IMR-90 (cell line): ENCODE data around the gene RAB41. TPM values are rescaled to one million over a fixed set of nuclear protein-coding genes. Genes with fewer than 3 reads are reported as not detected.

Experiments used
- ATAC-seq: fragments of 200-7000 bp; cut with Tn5 transposase; 2 replicates; pipeline ENCODE4 v1.9.1; 2020; ENCODE audit warnings: low read depth, mild to moderate bottlenecking, moderate library complexity
- BruUV-seq: library from RNA; stranded (reverse); fragments of 400-500 nt; replicated peaks from 2 replicates; lab custom pipeline; 2021; lab: Mats Ljungman, UMichigan
- CTCF ChIA-PET: fragments of 300-600 bp; formaldehyde crosslinking; extraction: SDS; loops from one replicate; lab custom pipeline; 2021; ENCODE audit warnings: antibody characterized with exemption; lab: Yijun Ruan, JAX
- POLR2A ChIA-PET: fragments of 300-600 bp; sonication (Branson Sonifier 250); formaldehyde crosslinking; loops from one replicate; lab custom pipeline; 2022; ENCODE audit warnings: antibody characterized with exemption; ENCODE audit not compliant: unreplicated experiment; lab: Charles Lee
- DNase-seq: peaks from one replicate; pipeline ENCODE4 v3.0.0; 2013
- H2AFZ ChIP-seq: replicated peaks from 2 replicates; pipeline ENCODE3; 2013; ENCODE audit warnings: low read length, mild to moderate bottlenecking; ENCODE audit not compliant: poor library complexity
- H2AK5ac ChIP-seq: 2 replicates; pipeline ENCODE4 v1.6.1; 2013; ENCODE audit warnings: low read depth, low read length, inconsistent platforms
- H2AK9ac ChIP-seq: replicated peaks from 2 replicates; pipeline ENCODE3; 2013; ENCODE audit warnings: mild to moderate bottlenecking, low read depth, low read length, moderate library complexity; ENCODE audit not compliant: poor library complexity
- H2BK120ac ChIP-seq: 2 replicates; pipeline ENCODE4 v1.6.1; 2013; ENCODE audit warnings: low read depth, low read length, inconsistent platforms
- H2BK15ac ChIP-seq: 3 replicates; pipeline ENCODE4 v1.6.1; 2013; ENCODE audit warnings: low read depth, low read length, inconsistent platforms
- H2BK20ac ChIP-seq: 2 replicates; pipeline ENCODE4 v1.6.1; 2013; ENCODE audit warnings: low read depth, mild to moderate bottlenecking, inconsistent platforms, low read length, moderate library complexity
- H2BK5ac ChIP-seq: 2 replicates; pipeline ENCODE4 v1.6.1; 2013; ENCODE audit warnings: mild to moderate bottlenecking, low read depth, low read length, inconsistent platforms; ENCODE audit not compliant: poor library complexity, severe bottlenecking
- H3K14ac ChIP-seq: replicated peaks from 2 replicates; pipeline ENCODE4 v1.6.1; 2013; ENCODE audit warnings: low read depth, low read length, inconsistent platforms
- H3K18ac ChIP-seq: 2 replicates; pipeline ENCODE4 v1.6.1; 2013; ENCODE audit warnings: low read depth, low read length, control low read depth
- H3K23ac ChIP-seq: 2 replicates; pipeline ENCODE4 v1.6.1; 2013; ENCODE audit warnings: low read depth, low read length, inconsistent platforms
- H3K27ac ChIP-seq: 2 replicates; pipeline ENCODE4 v1.5.1; 2013; ENCODE audit warnings: mild to moderate bottlenecking, control low read depth, low read length; ENCODE audit not compliant: insufficient read depth
- H3K27me3 ChIP-seq: 2 replicates; pipeline ENCODE4 v1.6.1; 2013; ENCODE audit warnings: low read length; ENCODE audit not compliant: control insufficient read depth, insufficient read depth
- H3K36me3 ChIP-seq: 2 replicates; pipeline ENCODE4 v1.6.1; 2013; ENCODE audit warnings: low read length, mixed read lengths; ENCODE audit not compliant: control insufficient read depth, insufficient read depth
- H3K4ac ChIP-seq: 2 replicates; pipeline ENCODE4 v1.6.1; 2013; ENCODE audit warnings: low read depth, low read length, inconsistent platforms
- H3K4me1 ChIP-seq: 2 replicates; pipeline ENCODE4 v1.6.1; 2013; ENCODE audit warnings: low read length, mixed read lengths; ENCODE audit not compliant: control insufficient read depth, insufficient read depth
- H3K4me2 ChIP-seq: 2 replicates; pipeline ENCODE4 v1.6.1; 2013; ENCODE audit warnings: low read depth, mild to moderate bottlenecking, control low read depth, low read length, moderate library complexity
- H3K4me3 ChIP-seq: 2 replicates; pipeline ENCODE4 v1.5.1; 2013; ENCODE audit warnings: low read depth, mild to moderate bottlenecking, control low read depth, low read length, moderate library complexity; ENCODE audit not compliant: insufficient read depth
- H3K56ac ChIP-seq: 2 replicates; pipeline ENCODE4 v1.6.1; 2013; ENCODE audit warnings: low read length, inconsistent platforms; ENCODE audit not compliant: insufficient read depth; ENCODE audit errors: extremely low read depth
- H3K79me1 ChIP-seq, 2 experiments: 2 replicates each; pipeline ENCODE4 v1.6.1; 2013; ENCODE audit warnings: low read length in 2 of 2, inconsistent platforms in 1 of 2, low read depth in 1 of 2
- H3K9ac ChIP-seq: 2 replicates; pipeline ENCODE4 v1.6.1; 2013; ENCODE audit warnings: low read depth, low read length, control low read depth
- H3K9me1 ChIP-seq: 2 replicates; pipeline ENCODE4 v1.6.1; 2013; ENCODE audit warnings: low read length, inconsistent platforms; ENCODE audit not compliant: insufficient read depth
- H3K9me3 ChIP-seq: 2 replicates; pipeline ENCODE4 v1.6.1; 2013; ENCODE audit warnings: low read length; ENCODE audit not compliant: control insufficient read depth, insufficient read depth
- H4K20me1 ChIP-seq: 2 replicates; pipeline ENCODE4 v1.6.1; 2013; ENCODE audit warnings: low read length, inconsistent platforms; ENCODE audit not compliant: insufficient read depth
- H4K5ac ChIP-seq: 2 replicates; pipeline ENCODE4 v1.6.1; 2013; ENCODE audit warnings: mild to moderate bottlenecking, low read depth, low read length, control low read depth
- H4K8ac ChIP-seq, 2 experiments: 2 replicates each; pipeline ENCODE4 v1.6.1; 2013; ENCODE audit warnings: low read depth in 2 of 2, low read length in 2 of 2, control low read depth in 1 of 2, inconsistent platforms in 1 of 2
- H4K91ac ChIP-seq: 2 replicates; pipeline ENCODE4 v1.6.1; 2013; ENCODE audit warnings: low read depth, low read length, inconsistent platforms; ENCODE audit not compliant: insufficient read depth
- BHLHE40 ChIP-seq: fragments of 150-350 bp; IDR thresholded peaks from 2 replicates; pipeline ENCODE4 v1.6.1; 2016; ENCODE audit warnings: mild to moderate bottlenecking, low read depth, low read length
- CEBPB ChIP-seq: IDR thresholded peaks from 2 replicates; pipeline ENCODE4 v1.6.1; 2012; ENCODE audit warnings: low read depth, low read length, improper control_type of control experiment
- FOS ChIP-seq: fragments of 150-350 bp; IDR thresholded peaks from 2 replicates; pipeline ENCODE4 v1.6.1; 2016; ENCODE audit warnings: low read depth, low read length
- MAFK ChIP-seq: IDR thresholded peaks from 2 replicates; pipeline ENCODE4 v1.6.1; 2012; ENCODE audit warnings: low read depth, low read length, improper control_type of control experiment
- MAZ ChIP-seq: IDR thresholded peaks from 2 replicates; pipeline ENCODE4 v1.6.1; 2012; ENCODE audit warnings: low read depth, mild to moderate bottlenecking, low read length, improper control_type of control experiment, moderate library complexity, borderline replicate concordance
- MXI1 ChIP-seq: IDR thresholded peaks from 2 replicates; pipeline ENCODE4 v1.6.1; 2012; ENCODE audit warnings: low read depth, mild to moderate bottlenecking, low read length, moderate library complexity, borderline replicate concordance
- NFE2L2 ChIP-seq: fragments of 150-350 bp; IDR thresholded peaks from 2 replicates; pipeline ENCODE4 v1.6.1; 2016; ENCODE audit warnings: low read depth, mild to moderate bottlenecking, low read length
- POLR2A ChIP-seq: IDR thresholded peaks from 2 replicates; pipeline ENCODE4 v1.6.1; 2012; ENCODE audit warnings: mild to moderate bottlenecking, low read depth, low read length
- RAD21 ChIP-seq: IDR thresholded peaks from 2 replicates; pipeline ENCODE4 v1.6.1; 2012; ENCODE audit warnings: low read length, improper control_type of control experiment
- RCOR1 ChIP-seq: IDR thresholded peaks from 2 replicates; pipeline ENCODE4 v1.6.1; 2012; ENCODE audit warnings: mild to moderate bottlenecking, low read length, improper control_type of control experiment; ENCODE audit not compliant: insufficient replicate concordance
- RFX5 ChIP-seq: IDR thresholded peaks from 2 replicates; pipeline ENCODE4 v1.8.0; 2012; ENCODE audit warnings: low read depth, mild to moderate bottlenecking, low read length, moderate library complexity
- SMC3 ChIP-seq: fragments of 150-350 bp; IDR thresholded peaks from 2 replicates; pipeline ENCODE4 v1.6.1; 2016; ENCODE audit warnings: low read depth, mild to moderate bottlenecking, antibody characterized with exemption, low read length, moderate library complexity
- WGBS, 2 experiments: methylation state at CpG; one replicate each; pipeline versions ENCODE4 v1.1.5 to v1.1.7; 2013; ENCODE audit warnings: missing lambda C conversion rate in 2 of 2; ENCODE audit not compliant: insufficient read length in 1 of 2; ENCODE audit errors: extremely low coverage in 2 of 2; 5-methylcytosine and 5-hydroxymethylcytosine counted together
- dilution Hi-C: fragments of 300-500 bp; cut with HindIII; formaldehyde crosslinking; loops from one replicate; pipeline ENCODE4 v1.14.3; 2018; ENCODE audit warnings: low sequenced_read_pairs; ENCODE audit not compliant: unreplicated experiment
- in situ Hi-C: fragments of 300-500 bp; cut with MboI; formaldehyde crosslinking; loops from 3 replicates; pipeline ENCODE4 v1.14.3; 2019; ENCODE audit warnings: low sequenced_read_pairs, inconsistent platforms, mixed read lengths
- intact Hi-C: fragments of 100-400 bp; cut with micrococcal nuclease; formaldehyde crosslinking; loops from 2 replicates; pipeline ENCODE4 v1.10.0; 2022
- polyA plus RNA-seq, 3 experiments: library from polyadenylated mRNA; depleted of rRNA; stranded (reverse); fragments of >200 nt; gene quantifications; 2 replicates each; pipeline ENCODE4 v1.2.3, GENCODE V29; 2012; ENCODE audit warnings: low replicate concordance in 1 of 3
- total RNA-seq: library from RNA; depleted of rRNA; stranded (reverse); fragments of >200 nt; gene quantifications from 2 replicates; pipeline ENCODE4 v1.2.3, GENCODE V29; 2012
- TF ChIP-seq, protein P1 (sequence below): fragments of 150-350 bp; IDR thresholded peaks from 2 replicates; pipeline ENCODE4 v1.6.1; 2017; ENCODE audit warnings: mild to moderate bottlenecking, antibody characterized with exemption, low read length, low read depth
- TF ChIP-seq, protein P2 (sequence below): fragments of 150-350 bp; IDR thresholded peaks from 2 replicates; pipeline ENCODE4 v1.6.1; 2016; ENCODE audit warnings: low read depth, mild to moderate bottlenecking, low read length, moderate library complexity, borderline replicate concordance

The RAB41 gene
- total and polyA plus RNA-seq, 2 of the 4 experiments (the other 2 are of a cell fraction) = not detected

DNA sequence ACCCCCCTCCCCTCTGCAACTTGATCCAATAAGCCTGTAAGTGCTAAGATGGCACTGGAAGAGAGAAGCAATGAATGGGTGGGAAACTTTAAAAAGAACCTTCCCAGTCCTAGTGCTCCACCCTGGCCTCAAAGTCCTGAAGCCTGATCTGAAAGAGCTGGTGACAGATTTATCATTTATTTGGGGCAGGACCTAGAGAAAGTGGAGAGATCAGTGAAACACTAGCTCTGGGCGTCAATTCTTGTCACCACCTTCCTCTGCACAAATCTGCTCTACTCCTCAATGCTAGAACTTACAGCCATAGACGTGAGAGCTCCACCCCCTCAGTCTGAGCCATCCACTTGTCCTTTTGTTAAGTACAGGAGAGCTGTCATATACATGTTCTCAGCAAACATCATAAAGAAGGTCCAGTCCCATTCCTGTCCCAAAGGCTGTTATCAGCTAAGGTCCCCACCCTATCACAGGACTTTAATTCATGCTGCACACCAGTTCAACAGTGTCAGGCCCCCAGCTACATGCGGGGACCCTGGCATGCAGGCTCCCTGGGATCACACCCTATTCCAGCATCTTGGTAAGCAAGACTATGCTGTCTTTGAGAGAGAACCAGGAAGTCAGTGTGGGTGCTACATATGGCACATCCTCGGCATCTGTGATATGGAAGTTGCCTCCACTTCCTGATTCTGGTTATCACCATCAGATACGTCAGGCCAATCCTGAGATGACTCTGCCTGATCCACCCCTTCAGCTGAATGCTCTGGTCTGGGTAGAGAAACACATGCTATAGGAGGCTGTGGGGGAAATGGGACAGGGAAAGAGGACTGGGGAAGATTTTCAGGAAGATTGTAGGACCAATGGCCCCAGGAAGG, 24.3 kb upstream of the RAB41 start:
- no peaks in the 10 kb centered on the region for H4K20me1 ChIP-seq
- H3K36me3 ChIP-seq = no peaks in the 10 kb centered on the region
- no peak overlapping the region for H3K4me2 ChIP-seq
- no CpG with 5 or more reads among the region's 5 CpGs for WGBS, 2 experiments
- H3K56ac ChIP-seq = no peak overlapping the region
- H2BK20ac ChIP-seq = no peak overlapping the region
- H2BK5ac ChIP-seq = no peak overlapping the region
- no peaks in the 10 kb centered on the region for H3K79me1 ChIP-seq
- H2AK5ac ChIP-seq = no peak overlapping the region
- in situ Hi-C loops (no loop called here), dilution Hi-C loops (no loop called here), intact Hi-C loops (no loop called here)
- no peak overlapping the region for H2AFZ ChIP-seq
- no peak overlapping the region for H4K8ac ChIP-seq
- H3K9ac ChIP-seq = no peak overlapping the region
- no TSS peak for BruUV-seq
- no peaks in the 10 kb centered on the region; the same call in 1 of the 2 replicates for H3K4me1 ChIP-seq
- H3K27me3 ChIP-seq = peaks cover 11% of the 10 kb centered on the region
- DNase-seq (no peak), ATAC-seq (no peak)
- no peak overlapping the region for H2BK15ac ChIP-seq
- H3K9me1 ChIP-seq = no peaks in the 10 kb centered on the region
- TF ChIP-seq CEBPB = no peak
- TF ChIP-seq, protein P1, sequence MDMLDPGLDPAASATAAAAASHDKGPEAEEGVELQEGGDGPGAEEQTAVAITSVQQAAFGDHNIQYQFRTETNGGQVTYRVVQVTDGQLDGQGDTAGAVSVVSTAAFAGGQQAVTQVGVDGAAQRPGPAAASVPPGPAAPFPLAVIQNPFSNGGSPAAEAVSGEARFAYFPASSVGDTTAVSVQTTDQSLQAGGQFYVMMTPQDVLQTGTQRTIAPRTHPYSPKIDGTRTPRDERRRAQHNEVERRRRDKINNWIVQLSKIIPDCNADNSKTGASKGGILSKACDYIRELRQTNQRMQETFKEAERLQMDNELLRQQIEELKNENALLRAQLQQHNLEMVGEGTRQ = no peak
- TF ChIP-seq MXI1 = no peak
- no peak for TF ChIP-seq MAFK
- no peak for TF ChIP-seq MAZ
- no peak for TF ChIP-seq BHLHE40
- TF ChIP-seq, protein P2, sequence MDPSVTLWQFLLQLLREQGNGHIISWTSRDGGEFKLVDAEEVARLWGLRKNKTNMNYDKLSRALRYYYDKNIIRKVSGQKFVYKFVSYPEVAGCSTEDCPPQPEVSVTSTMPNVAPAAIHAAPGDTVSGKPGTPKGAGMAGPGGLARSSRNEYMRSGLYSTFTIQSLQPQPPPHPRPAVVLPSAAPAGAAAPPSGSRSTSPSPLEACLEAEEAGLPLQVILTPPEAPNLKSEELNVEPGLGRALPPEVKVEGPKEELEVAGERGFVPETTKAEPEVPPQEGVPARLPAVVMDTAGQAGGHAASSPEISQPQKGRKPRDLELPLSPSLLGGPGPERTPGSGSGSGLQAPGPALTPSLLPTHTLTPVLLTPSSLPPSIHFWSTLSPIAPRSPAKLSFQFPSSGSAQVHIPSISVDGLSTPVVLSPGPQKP = no peak
- TF ChIP-seq FOS = no peak
- no peak for TF ChIP-seq RFX5
- TF ChIP-seq SMC3 = no peak
- TF ChIP-seq RCOR1 = no peak
- TF ChIP-seq POLR2A = no peak
- no peak for TF ChIP-seq NFE2L2
- TF ChIP-seq RAD21 = no peak
- H3K18ac ChIP-seq = no peak overlapping the region
- H2AK9ac ChIP-seq = no peak overlapping the region
- H2BK120ac ChIP-seq = no peak overlapping the region
- CTCF ChIA-PET = no interaction called here
- H4K5ac ChIP-seq = no peak overlapping the region
- H3K4me3 ChIP-seq = no peak overlapping the region
- no peak overlapping the region for H4K91ac ChIP-seq
- H3K23ac ChIP-seq = no peak overlapping the region
- no peak overlapping the region for H3K14ac ChIP-seq
- H3K4ac ChIP-seq = no peak overlapping the region
- no peak overlapping the region for H3K27ac ChIP-seq
- POLR2A ChIA-PET = no interaction called here
- H3K9me3 ChIP-seq = no peaks in the 10 kb centered on the region
